ENCODE measurements around the gene ATP6AP2. TPM values are rescaled to one million over a fixed set of nuclear protein-coding genes. Genes with fewer than 3 reads are reported as not detected.

The ATP6AP2 gene
- polyA plus RNA-seq, 4 donors: 169 to 230 (median 196) TPM

DNA sequence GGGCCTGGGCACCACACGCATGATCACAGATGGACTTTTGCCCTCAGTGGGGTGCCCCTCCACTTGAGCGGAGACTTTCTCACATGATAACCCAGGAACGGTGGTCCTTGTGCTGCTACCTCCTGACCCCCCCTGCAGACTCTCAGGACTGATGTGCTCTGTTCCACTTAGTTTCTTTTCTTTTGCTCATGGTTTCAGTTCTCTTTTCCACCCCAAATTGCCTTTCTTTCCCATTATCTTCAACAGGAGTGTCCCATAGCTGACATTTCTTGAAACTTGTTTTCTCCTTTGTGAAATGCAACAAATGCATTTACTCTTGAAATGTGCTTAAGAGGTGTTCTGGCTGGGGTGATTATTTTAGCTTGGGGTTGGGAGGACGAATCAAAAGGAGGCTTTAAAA is 51.4 kb downstream of the ATP6AP2 start:
- DNase-seq (ENCODE audit: low read depth in 4 of 4, low spot score in 3 of 4): no peak

- DNase-seq (ENCODE audit: low read depth in 4 of 4, low spot score in 3 of 4): no peak
Observed at GRCh38 chrX:40637687-40638086, 56.9 kb downstream of the ATP6AP2 start.

- no peak for DNase-seq (ENCODE audit: low read depth in 4 of 4, low spot score in 3 of 4)
Observed at GRCh38 chrX:40644176-40644575, 63.4 kb downstream of the ATP6AP2 start.

GRCh38 chrX:40644821-40645358 is 64.1 kb downstream of the ATP6AP2 start:
- DNase-seq (ENCODE audit: low read depth in 4 of 4, low spot score in 3 of 4): no peak

DNA sequence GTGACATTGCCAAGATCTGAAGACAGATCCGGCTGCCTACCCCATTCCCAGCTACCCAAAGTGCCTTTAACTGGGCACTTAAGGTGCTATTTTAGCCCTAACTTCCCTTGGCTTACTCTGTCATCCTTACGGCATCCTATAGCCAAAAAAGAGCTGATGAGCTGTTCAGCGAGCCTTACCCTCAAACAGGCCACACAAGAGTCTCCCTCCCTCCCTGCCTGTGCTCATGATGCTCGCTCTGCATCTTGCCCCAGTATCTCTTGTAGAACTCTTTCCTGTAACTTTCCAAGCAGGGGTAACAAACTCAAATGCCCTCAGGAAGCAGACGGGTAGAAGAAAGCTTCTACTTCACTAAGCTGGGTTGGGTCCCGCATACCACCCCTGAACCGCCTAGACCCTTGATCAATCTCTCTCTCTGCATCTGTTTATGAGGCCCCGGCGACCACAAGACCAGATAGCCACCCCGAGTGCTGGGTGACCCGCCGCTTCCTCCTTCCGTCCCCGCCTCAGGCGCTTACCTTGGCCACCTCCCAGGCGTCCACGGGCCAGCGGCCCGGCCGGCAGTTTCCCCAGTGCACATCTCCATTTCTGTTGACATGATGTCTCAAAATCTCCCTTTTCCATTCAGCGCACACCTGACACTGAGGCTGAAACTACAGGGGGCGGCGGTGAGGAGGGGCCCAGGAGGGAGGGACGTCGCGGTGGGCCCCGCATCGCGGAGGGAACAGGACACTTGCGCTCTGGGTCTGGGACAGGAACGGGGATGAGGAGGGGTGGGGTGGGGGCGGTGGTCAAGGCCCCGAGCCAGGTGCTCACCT is 65.9 kb downstream of the ATP6AP2 start:
- no peak for DNase-seq (ENCODE audit: low read depth in 4 of 4, low spot score in 3 of 4)

GRCh38 chrX:40647307-40648197 is 66.8 kb downstream of the ATP6AP2 start, which contains the start of gene CXorf38:
Gene CXorf38, minus strand, starts transcription at chrX:40647561. Its CDS starts 41 bp downstream, at chrX:40647520.
- DNase-seq (ENCODE audit: low read depth in 4 of 4, low spot score in 3 of 4): peak; percentile 70 to 79 (median 76)

DNA sequence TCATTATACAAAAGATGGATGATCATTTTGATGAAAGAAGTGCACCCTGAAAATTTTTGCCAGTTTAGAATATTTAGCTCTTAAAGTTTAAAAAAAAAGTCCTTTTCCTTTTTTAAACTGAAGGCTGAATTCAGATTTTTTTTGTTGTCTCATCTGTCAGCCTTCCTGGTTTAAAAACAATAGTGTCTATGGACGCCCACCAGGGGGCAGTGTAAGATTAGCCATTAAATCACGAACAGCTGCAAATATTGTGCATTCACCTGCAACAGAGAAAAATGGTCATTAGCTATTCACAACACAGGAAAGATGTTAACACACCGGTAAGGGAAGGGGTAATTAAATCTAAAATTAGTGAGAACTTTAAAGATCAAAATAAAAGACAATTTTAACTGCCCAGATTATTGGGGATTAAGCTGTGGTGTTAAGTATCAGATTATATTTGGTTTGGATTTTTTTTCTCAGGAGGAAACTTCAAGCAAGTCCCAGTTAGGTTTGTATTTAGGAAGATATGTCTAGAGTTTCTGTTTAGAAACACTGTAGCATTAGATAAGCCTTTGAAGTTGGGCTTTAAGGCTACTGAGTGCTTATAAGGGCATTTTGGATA is 71.0 kb downstream of the ATP6AP2 start:
- no peak for DNase-seq (ENCODE audit: low read depth in 4 of 4, low spot score in 3 of 4)

- DNase-seq (ENCODE audit: low read depth in 4 of 4, low spot score in 3 of 4): no peak
Observed at GRCh38 chrX:40652664-40653063, 71.9 kb downstream of the ATP6AP2 start.

DNA sequence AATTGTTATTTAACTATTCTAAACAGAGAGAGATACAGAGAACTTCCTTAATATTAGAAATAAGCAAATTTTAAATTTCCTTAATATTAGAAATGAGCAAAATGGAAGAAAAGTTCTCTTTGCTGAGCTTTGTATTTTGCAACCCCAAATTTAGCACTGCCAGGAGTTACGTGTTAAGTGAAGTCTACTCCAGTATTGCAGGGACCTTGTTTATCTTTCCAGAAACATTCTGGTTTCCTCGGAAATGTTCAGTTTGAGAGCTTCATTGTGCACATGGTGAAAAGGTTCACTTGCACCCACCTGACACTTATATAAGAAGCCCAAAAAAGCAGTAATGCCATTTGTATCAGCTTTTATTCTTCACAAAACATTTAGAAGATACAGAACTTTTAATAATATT is 72.8 kb downstream of the ATP6AP2 start:
- DNase-seq (ENCODE audit: low read depth in 4 of 4, low spot score in 3 of 4): no peak

Other genes with a start within 250 kb of the ATP6AP2 start
- gene MPC1L, start 42.5 kb downstream of the ATP6AP2 start, polyA plus RNA-seq (ENCODE audit: insufficient read length in 4 of 4): not detected
- gene CXorf38, start 66.6 kb downstream of the ATP6AP2 start, polyA plus RNA-seq (ENCODE audit: insufficient read length in 4 of 4): 10 to 100 TPM; 10.2 to 12.1 (median 11.2) TPM
- gene MED14, start 154.6 kb downstream of the ATP6AP2 start, polyA plus RNA-seq (ENCODE audit: insufficient read length in 4 of 4): 10 to 100 TPM; 39.2 to 53.2 (median 47.9) TPM